Measurements from ENCODE around the gene VPS37C.

VPS37C gene

GRCh38 chr11:61092280-61092766 lies 68.9 kb downstream of the VPS37C start:
- no peak for DNase-seq

GRCh38 chr11:61091373-61092279 lies 69.6 kb downstream of the VPS37C start:
- no peak for DNase-seq

GRCh38 chr11:61090982-61091372 lies 70.2 kb downstream of the VPS37C start:
- DNase-seq, result no peak

GRCh38 chr11:61090521-61090920 lies 70.7 kb downstream of the VPS37C start:
- no peak for DNase-seq

- DNase-seq, result no peak
Observed at GRCh38 chr11:61089806-61090491, 71.3 kb downstream of the VPS37C start.

GRCh38 chr11:61087426-61088119 lies 73.7 kb downstream of the VPS37C start:
- no peak for DNase-seq

- DNase-seq, result no peak
Observed at GRCh38 chr11:61083601-61084147, 77.6 kb downstream of the VPS37C start.

- DNase-seq, result no peak
Observed at GRCh38 chr11:61082931-61083531, 78.2 kb downstream of the VPS37C start.

GRCh38 chr11:61082062-61082870 lies 79.0 kb downstream of the VPS37C start:
- no peak for DNase-seq

- DNase-seq, result no peak
Observed at GRCh38 chr11:61080986-61081590, 80.1 kb downstream of the VPS37C start.

GRCh38 chr11:61080526-61080925 lies 80.7 kb downstream of the VPS37C start:
- no peak for DNase-seq

Measured in NCI-H187 treated with DMSO at 0.1 percent for 48 hours (cell line).